NCI-H748 (cell line): ENCODE results near the gene GLMN.
"Not testable (repeated sequence)": the region's sequence is repeated elsewhere in the genome, so short reads cannot be mapped to it uniquely, and the experiment has no call there.

Experiments
- DNase-seq: peaks from one replicate; lab custom pipeline; 2025; ENCODE audit not compliant: unreplicated experiment; lab: John Stamatoyannopoulos, UW

Gene GLMN

GRCh38 chr1:92299477-92300150 is 827 bp upstream of the GLMN start:
- DNase-seq, result peak; percentile 28

GRCh38 chr1:92298213-92298572 is 594 bp downstream of the GLMN start:
- DNase-seq, result no peak

GRCh38 chr1:92291372-92291999 is 7.3 kb downstream of the GLMN start:
- peak; percentile 60 for DNase-seq

- not testable (repeated sequence) for DNase-seq
These were observed 17.4 kb downstream of the GLMN start for GRCh38 chr1:92281411-92281810.

GRCh38 chr1:92279781-92280180 is 19.0 kb downstream of the GLMN start:
- DNase-seq, result not testable (repeated sequence)

- no peak for DNase-seq
These were observed 21.6 kb downstream of the GLMN start for GRCh38 chr1:92277105-92277723.

- DNase-seq, result no peak
These were observed 22.7 kb downstream of the GLMN start for GRCh38 chr1:92276082-92276481.

GRCh38 chr1:92274939-92275338 is 23.8 kb downstream of the GLMN start:
- no peak for DNase-seq

- DNase-seq, result no peak
These were observed 25.7 kb downstream of the GLMN start for GRCh38 chr1:92273039-92273438.

- DNase-seq, result no peak
These were observed 36.3 kb downstream of the GLMN start for GRCh38 chr1:92262516-92262915.

- no peak for DNase-seq
These were observed 39.4 kb downstream of the GLMN start for GRCh38 chr1:92259350-92259749.

- DNase-seq, result not testable (repeated sequence)
These were observed 44.1 kb downstream of the GLMN start for GRCh38 chr1:92254714-92255113.

GRCh38 chr1:92244376-92244775 is 54.4 kb downstream of the GLMN start:
- DNase-seq, result no peak

- no peak for DNase-seq
These were observed 58.8 kb downstream of the GLMN start for GRCh38 chr1:92240034-92240433.

GRCh38 chr1:92230736-92231135 is 68.1 kb downstream of the GLMN start:
- no peak for DNase-seq

GRCh38 chr1:92228401-92228800 is 70.4 kb downstream of the GLMN start:
- DNase-seq, result no peak

- no peak for DNase-seq
These were observed 79.8 kb downstream of the GLMN start for GRCh38 chr1:92219028-92219427.

GRCh38 chr1:92218559-92218958 is 80.2 kb downstream of the GLMN start:
- DNase-seq, result no peak

GRCh38 chr1:92217721-92218120 is 81.1 kb downstream of the GLMN start, which contains the start of gene C1orf146:
Gene C1orf146, plus strand, starts transcription at chr1:92217915. Its CDS starts 13,506 bp downstream, at chr1:92231421.
- no peak for DNase-seq

- DNase-seq, result no peak
These were observed 87.6 kb downstream of the GLMN start for GRCh38 chr1:92211166-92211565.

GRCh38 chr1:92210701-92211100 is 88.1 kb downstream of the GLMN start:
- no peak for DNase-seq

GRCh38 chr1:92203105-92203504 is 95.7 kb downstream of the GLMN start:
- no peak for DNase-seq
